ENCODE data around the gene EIF5B. TPM values are rescaled to one million over a fixed set of nuclear protein-coding genes. Genes with fewer than 3 reads are reported as not detected.

Gene EIF5B
- polyA plus RNA-seq, 1 donor from 2014 or later = 13.8 TPM

DNA sequence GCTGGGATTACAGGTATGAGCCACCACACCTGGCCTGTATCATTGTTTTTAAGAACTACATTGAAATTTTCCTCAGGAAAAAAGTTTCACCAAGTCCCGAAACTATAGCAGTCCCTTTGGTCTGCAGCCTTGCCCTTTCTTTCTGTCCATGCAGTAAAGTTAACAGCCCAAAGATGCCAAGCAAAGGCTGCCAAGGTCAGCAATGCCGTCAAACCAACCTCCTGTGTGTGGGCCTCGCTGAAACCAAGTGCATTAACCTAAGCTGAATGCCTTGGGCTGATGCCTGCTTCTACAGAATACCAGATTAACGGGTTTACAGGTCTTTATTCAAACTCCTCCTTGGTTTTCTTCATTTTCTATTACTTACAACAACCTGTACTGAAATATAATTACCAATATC is 73.1 kb downstream of the EIF5B start:
- Mint-ChIP-seq H3K27me3 (no peaks in the 10 kb centered on the region), H3K4me3 (no peak overlapping the region), H3K36me3 (peaks cover 7% of the 10 kb centered on the region), H3K9me3 (no peaks in the 10 kb centered on the region), H3K27ac (peak overlapping the region in 2 of 3 donors; percentile 19 to 39), H3K4me1 (no peaks in the 10 kb centered on the region)

DNA sequence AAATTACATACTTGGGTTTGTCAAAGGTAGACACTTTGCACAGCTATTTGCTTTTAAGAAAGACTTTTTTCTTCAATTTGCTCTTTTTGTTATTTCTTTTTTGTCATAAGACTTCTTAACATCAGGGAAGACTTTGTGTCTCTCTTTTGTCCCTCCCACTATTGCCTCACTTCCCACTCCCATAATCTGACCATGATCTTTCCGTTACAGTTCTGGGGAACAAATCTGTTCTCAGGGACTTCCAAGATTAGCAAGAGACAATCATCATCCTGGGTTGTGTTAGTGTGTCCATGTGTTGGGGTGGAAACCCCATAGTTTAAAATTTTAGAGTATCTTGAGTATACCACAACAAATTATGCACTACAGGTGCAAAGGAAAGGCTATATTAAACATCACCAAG is 77.4 kb downstream of the EIF5B start:
- no peak overlapping the region for H3K4me3 Mint-ChIP-seq
- no peaks in the 10 kb centered on the region for H3K9me3 Mint-ChIP-seq
- no peaks in the 10 kb centered on the region for H3K27me3 Mint-ChIP-seq
- H3K4me1 Mint-ChIP-seq = no peaks in the 10 kb centered on the region
- peaks cover 12% of the 10 kb centered on the region for H3K36me3 Mint-ChIP-seq
- H3K27ac Mint-ChIP-seq = peak overlapping the region in 1 of 3 donors; percentile 55

DNA sequence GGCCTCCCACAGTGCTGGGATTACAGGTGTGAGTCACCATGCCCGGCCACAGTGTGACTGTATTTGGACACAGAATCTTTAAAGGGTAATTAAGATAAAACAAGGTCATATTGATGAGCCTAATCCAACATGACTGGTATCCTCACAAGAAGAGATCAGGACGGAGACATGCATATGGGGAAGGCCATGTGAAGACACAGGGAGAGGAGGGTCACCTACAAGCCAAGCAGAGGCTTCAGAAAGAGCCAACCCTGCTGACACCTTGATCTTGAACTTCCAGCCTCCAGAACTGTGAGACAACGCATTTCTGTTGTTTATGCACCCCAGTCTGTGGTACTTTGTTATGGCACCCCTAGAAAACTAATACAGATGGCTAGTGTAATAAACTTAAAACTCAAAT is 80.2 kb downstream of the EIF5B start:
- H3K4me3 Mint-ChIP-seq = no peak overlapping the region
- H3K4me1 Mint-ChIP-seq = no peaks in the 10 kb centered on the region
- peaks cover 12% of the 10 kb centered on the region for H3K36me3 Mint-ChIP-seq
- H3K27ac Mint-ChIP-seq = no peak overlapping the region
- H3K9me3 Mint-ChIP-seq = no peaks in the 10 kb centered on the region
- no peaks in the 10 kb centered on the region for H3K27me3 Mint-ChIP-seq

DNA sequence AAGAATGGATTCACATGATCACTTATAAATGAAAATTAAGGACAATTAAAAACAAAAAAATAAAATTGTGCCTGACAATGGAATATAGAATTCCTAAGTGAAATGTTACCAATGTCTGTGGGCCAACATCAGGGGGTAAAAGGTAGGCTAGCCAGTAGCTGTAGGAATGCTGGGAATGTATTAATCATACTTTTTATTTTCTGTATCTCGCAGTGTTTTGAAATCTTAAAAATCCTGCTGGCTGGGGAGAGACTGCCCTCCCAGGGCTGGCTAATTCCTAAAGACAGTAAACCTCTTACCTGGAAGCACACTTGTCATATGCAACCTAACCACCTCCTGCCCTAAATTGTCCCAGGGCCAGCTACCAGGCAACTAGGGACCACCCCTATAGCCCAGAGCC is 82.8 kb downstream of the EIF5B start:
- H3K27me3 Mint-ChIP-seq = no peaks in the 10 kb centered on the region
- H3K36me3 Mint-ChIP-seq = peaks cover 9% of the 10 kb centered on the region
- no peaks in the 10 kb centered on the region for H3K9me3 Mint-ChIP-seq
- H3K4me1 Mint-ChIP-seq = no peaks in the 10 kb centered on the region
- peak overlapping the region in 1 of 3 donors; percentile 72 for H3K27ac Mint-ChIP-seq
- H3K4me3 Mint-ChIP-seq = no peak overlapping the region

DNA sequence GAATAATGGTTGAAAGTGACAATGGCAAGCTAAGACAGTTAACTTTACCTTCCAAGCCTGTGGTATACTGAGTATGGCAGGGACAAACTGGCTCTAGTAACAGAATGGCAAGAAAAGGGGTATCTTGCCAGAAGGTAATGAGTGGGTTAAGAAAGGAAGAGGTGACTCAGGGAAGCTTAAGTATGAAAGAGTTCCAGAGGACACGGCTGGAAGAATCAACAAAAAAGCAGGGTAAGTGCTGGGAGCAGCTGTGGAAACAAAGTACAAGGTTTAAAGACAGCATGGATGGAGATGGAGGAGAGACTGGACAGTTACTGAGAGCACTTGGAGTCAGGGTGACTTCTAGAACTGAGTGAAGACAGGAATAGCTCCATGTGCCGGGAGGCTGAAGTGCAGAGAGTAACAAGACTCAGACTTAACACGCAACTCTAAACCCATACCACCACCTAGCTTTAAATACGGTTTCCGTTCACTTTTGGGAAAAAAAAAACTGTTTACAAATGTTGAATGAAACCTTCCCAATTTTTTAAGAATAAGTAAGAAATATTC is 83.6 kb downstream of the EIF5B start:
- Mint-ChIP-seq H3K4me1 (no peaks in the 10 kb centered on the region), H3K4me3 (no peak overlapping the region), H3K36me3 (peaks cover 6% of the 10 kb centered on the region), H3K27ac (no peak overlapping the region), H3K9me3 (no peaks in the 10 kb centered on the region), H3K27me3 (no peaks in the 10 kb centered on the region)

DNA sequence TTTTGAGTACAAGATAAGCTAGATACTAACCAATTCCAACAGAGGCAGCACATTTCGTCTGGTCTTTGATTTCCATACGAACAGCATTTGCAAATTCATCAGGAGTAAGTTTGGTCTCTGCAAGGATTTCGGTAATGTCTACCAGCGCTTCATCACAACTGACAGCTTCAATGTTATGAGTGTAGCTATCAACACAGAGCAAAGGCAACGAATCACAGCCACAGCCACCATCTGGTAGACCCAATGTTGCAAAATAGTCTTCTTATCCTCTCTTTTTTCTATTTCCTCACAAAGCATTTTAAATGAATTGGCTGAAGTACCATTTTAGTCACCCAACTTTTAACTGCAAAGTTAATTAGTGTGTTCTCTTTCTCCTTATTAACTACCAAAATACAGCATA is 84.3 kb downstream of the EIF5B start:
- no peaks in the 10 kb centered on the region for H3K27me3 Mint-ChIP-seq
- no peak overlapping the region for H3K4me3 Mint-ChIP-seq
- no peaks in the 10 kb centered on the region for H3K4me1 Mint-ChIP-seq
- H3K27ac Mint-ChIP-seq = peak overlapping the region in 1 of 3 donors; percentile 86
- H3K9me3 Mint-ChIP-seq = no peaks in the 10 kb centered on the region
- peaks cover 6% of the 10 kb centered on the region for H3K36me3 Mint-ChIP-seq

DNA sequence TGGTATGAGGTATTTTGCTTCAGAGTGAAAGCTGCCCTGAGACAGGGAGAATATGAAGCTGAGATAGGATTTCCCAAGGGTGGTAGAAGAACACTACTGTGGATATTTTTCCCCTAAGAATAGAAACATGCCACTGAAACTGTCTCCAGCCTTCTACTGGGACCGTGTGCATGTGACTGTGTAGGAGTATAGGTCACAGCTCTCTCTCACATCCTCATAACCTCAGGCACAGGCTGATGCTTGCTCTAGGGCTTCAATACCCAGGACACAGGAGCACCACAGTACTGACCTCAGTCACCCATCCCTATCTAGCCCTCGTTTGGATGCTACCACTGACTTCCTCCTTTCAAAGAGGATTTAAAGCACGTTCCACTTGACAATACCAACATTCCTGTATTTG is 85.4 kb downstream of the EIF5B start:
- H3K36me3 Mint-ChIP-seq = peaks cover 5% of the 10 kb centered on the region
- H3K4me3 Mint-ChIP-seq = no peak overlapping the region
- no peaks in the 10 kb centered on the region for H3K27me3 Mint-ChIP-seq
- no peak overlapping the region for H3K27ac Mint-ChIP-seq
- H3K9me3 Mint-ChIP-seq = no peaks in the 10 kb centered on the region
- H3K4me1 Mint-ChIP-seq = no peaks in the 10 kb centered on the region

DNA sequence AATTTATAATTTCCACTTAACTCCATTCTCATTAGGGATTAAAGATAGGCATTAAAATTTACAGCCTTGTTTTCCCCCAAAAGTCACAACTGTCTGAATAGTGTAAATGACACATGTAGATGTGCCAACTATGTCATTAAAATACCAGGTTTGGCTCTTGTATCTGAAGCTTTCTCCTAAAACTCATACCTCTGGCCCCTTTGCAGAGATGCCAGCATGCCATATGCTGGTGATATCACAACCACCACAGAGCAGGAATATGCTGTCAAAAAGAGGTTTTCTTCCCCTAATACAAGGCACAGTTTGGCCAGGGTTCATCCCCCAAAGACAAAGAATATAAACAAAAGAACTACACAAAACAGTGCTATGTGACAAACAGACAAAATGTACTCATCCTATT is 87.2 kb downstream of the EIF5B start:
- H3K27ac Mint-ChIP-seq = no peak overlapping the region
- H3K36me3 Mint-ChIP-seq = peaks cover 3% of the 10 kb centered on the region
- H3K4me1 Mint-ChIP-seq = no peaks in the 10 kb centered on the region
- H3K9me3 Mint-ChIP-seq = no peaks in the 10 kb centered on the region
- no peaks in the 10 kb centered on the region for H3K27me3 Mint-ChIP-seq
- no peak overlapping the region for H3K4me3 Mint-ChIP-seq

DNA sequence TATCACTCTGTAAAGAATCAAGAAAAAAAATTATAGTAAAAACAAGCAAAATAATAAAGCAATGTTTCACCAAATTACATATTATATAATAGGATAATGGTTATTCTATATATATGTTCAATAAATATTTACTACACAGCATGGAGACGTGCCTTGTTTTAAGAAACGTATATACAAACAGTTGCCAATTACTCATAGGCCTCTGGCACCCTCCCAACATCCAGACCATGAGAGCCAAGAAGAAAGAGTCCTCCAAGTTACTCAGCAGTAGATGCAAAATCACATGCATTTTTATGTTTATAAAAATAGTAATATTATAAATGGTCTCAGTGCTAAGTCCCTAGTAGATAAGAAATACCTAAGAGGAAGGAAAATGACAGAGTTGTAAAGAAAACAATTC is 87.8 kb downstream of the EIF5B start:
- no peak overlapping the region for H3K4me3 Mint-ChIP-seq
- peaks cover 3% of the 10 kb centered on the region for H3K36me3 Mint-ChIP-seq
- H3K27ac Mint-ChIP-seq = no peak overlapping the region
- H3K9me3 Mint-ChIP-seq = no peaks in the 10 kb centered on the region
- H3K4me1 Mint-ChIP-seq = no peaks in the 10 kb centered on the region
- H3K27me3 Mint-ChIP-seq = no peaks in the 10 kb centered on the region

DNA sequence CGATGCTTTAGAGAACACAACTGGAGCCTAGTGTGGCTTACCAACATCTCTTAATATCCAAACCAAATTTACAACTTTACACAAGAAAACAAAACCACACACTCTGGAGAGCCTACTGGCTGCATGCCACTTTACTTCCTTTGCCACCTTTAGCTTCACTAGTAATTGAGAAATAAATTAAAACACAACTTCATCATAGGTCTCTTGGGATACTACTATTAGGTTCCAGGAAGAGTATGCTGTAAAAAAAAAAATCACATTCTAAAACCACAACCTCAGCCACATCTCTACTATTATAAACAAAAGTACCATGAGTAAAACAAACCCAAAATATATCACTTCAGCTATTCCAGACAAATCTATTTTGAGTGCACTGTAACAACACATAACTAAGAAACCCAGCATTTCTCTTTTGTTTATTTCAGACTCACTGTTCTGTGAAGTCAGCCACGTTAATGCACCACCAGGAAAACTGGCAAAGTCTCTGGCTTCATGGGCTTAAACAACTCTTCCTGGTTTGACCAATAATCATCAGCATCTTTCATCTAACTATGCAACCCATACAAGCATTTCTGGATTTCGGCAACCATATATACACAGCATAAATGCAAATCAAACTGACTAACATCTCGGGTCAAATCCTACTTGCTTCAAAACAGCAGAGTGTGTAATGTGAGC is 93.6 kb downstream of the EIF5B start:
- Mint-ChIP-seq H3K4me3 (no peak overlapping the region), H3K27me3 (no peaks in the 10 kb centered on the region), H3K27ac (peak overlapping the region in 1 of 3 donors; percentile 6), H3K36me3 (peaks cover 2% of the 10 kb centered on the region), H3K4me1 (peaks cover 4 to 12% (median 10%) of the 10 kb centered on the region in 3 donors), H3K9me3 (no peaks in the 10 kb centered on the region)

DNA sequence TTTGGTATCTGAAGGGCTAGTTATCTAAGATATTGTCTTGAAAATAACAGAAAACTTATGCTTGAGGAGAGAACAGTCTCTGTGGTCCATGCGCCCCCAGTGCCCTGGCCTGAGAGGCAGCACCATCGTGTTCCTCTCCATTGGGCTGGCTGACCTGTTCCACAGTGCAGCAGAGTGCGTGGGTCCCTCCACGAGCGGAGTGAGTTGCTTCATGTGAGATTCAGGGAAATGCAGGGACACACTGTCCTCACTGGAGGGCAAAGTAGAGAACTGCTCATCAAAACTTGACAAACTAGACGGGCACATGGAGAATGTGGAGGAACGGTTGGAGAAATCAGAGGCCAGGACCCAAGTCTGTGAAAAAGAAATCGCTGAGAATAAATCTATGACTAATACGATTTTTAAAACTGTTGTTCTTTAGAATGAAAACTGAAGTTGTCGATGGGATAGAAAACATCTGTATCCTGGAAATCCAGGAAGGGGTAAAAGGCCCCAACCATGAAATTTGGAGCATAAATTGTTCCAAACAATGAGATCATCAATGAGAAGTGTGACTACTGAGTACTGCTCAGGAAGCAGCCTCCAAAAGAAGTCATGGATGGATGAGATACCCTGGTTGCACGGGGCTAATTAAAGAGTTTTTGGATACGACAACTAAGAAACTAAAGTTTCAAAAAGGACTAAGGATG is 94.5 kb downstream of the EIF5B start:
- H3K4me1 Mint-ChIP-seq = peaks cover 4 to 12% (median 10%) of the 10 kb centered on the region in 3 donors
- H3K27me3 Mint-ChIP-seq = no peaks in the 10 kb centered on the region
- no peaks in the 10 kb centered on the region for H3K36me3 Mint-ChIP-seq
- no peaks in the 10 kb centered on the region for H3K9me3 Mint-ChIP-seq
- no peak overlapping the region for H3K27ac Mint-ChIP-seq
- no peak overlapping the region for H3K4me3 Mint-ChIP-seq

DNA sequence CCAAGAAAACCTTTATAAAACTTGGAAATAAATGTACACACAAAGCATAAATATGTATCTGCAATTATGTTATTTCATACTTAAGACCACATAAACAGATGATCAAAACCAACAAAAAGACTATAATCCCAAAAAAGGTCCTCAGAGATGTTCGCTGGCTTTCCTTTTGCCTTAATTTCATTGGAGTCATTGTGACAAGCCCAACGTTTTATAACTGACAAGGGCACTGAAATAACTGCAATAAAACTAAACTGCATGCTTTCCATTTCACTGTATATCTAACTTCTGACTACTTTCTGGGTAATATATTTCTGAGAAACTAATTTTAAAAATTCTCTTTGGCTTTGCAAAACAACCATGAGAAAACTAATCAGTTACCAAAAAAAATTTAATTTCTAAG is 96.2 kb downstream of the EIF5B start:
- H3K4me1 Mint-ChIP-seq = peaks cover 4 to 12% (median 10%) of the 10 kb centered on the region in 3 donors
- H3K36me3 Mint-ChIP-seq = no peaks in the 10 kb centered on the region
- H3K27me3 Mint-ChIP-seq = no peaks in the 10 kb centered on the region
- no peak overlapping the region for H3K4me3 Mint-ChIP-seq
- H3K27ac Mint-ChIP-seq = no peak overlapping the region
- no peaks in the 10 kb centered on the region for H3K9me3 Mint-ChIP-seq

DNA sequence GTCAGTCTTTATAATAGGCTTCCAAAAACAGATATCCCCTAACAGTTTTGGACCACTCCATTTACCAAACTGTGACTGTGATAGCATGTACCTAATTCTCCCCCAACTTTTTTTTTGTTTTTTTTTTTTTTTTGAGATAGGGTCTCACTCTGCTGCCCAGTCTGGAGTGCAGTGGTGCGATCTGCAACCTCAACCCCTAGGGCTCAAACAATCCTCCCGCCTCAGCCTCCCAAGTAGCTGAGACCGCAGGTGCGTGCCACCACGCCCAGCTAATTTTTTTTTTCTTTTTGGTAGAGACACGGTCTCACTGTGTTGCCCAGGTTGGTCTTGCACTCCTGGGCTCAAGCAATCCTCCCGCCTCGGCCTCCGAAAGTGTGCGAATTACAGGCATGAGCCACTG is 99.7 kb downstream of the EIF5B start:
- Mint-ChIP-seq H3K4me3 (peak overlapping the region in 1 of 4 donors; percentile 12), H3K9me3 (no peaks in the 10 kb centered on the region), H3K36me3 (no peaks in the 10 kb centered on the region), H3K27ac (no peak overlapping the region), H3K4me1 (peaks cover 0 to 1% (median 0%) of the 10 kb centered on the region in 3 donors), H3K27me3 (no peaks in the 10 kb centered on the region)

DNA sequence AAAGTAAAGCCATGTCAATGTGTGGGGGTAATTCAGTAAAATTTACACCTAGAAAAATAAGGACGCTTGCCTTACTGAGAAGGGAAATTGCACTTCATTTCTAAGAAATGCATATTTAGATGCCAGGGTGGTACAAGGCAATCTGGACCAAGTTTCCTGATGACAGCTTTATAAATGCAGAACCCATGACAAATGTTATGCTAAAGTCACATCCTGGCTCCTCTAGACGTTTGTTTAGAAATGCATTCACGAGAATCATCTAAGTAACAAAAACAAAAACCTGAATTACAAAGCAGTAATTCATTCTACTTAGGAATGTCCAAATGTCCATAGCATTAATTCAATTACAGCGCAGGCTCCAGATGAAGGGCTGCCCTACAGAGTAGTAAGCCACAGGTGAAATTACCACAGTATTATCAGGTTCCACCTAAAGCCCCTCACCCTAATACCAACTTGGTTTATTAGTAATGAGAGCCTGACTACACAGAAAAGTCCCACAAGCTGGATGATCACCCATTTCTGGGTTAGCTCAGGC is 102.8 kb downstream of the EIF5B start:
- no peaks in the 10 kb centered on the region for H3K9me3 Mint-ChIP-seq
- H3K27ac Mint-ChIP-seq = no peak overlapping the region
- peaks cover 0 to 1% (median 0%) of the 10 kb centered on the region in 3 donors for H3K4me1 Mint-ChIP-seq
- no peaks in the 10 kb centered on the region for H3K36me3 Mint-ChIP-seq
- no peak overlapping the region for H3K4me3 Mint-ChIP-seq
- H3K27me3 Mint-ChIP-seq = no peaks in the 10 kb centered on the region

DNA sequence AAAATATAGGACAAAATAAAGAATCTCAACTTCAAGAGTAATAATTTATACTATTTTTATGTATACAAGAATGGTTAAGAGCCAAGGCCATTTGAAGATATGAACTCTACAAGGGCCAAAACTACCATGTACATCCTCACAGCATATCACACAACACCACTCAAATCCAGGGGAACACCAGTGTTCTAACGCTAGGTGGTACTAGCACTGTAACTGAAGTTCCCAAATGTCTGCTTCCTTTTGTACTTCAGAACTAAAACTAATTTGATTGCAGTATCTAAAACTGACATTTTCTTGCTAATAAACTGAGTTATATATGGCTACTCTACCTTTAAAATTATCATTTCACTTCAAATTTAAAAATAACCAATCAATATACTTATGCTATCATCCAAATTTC is 105.6 kb downstream of the EIF5B start:
- H3K4me1 Mint-ChIP-seq = peaks cover 0 to 5% (median 3%) of the 10 kb centered on the region in 3 donors
- no peak overlapping the region for H3K27ac Mint-ChIP-seq
- H3K27me3 Mint-ChIP-seq = no peaks in the 10 kb centered on the region
- H3K4me3 Mint-ChIP-seq = no peak overlapping the region
- H3K9me3 Mint-ChIP-seq = no peaks in the 10 kb centered on the region
- H3K36me3 Mint-ChIP-seq = no peaks in the 10 kb centered on the region

All from IgD-negative memory B cell (primary cell).